Fibroblast of pulmonary artery (primary cell): ENCODE measurements around the gene JMJD8.

ENCODE experiments used
- DNase-seq: peaks from one replicate; pipeline ENCODE4 v3.0.0-alpha.2; 2010; ENCODE audit warnings: low read depth
- H3K4me3 ChIP-seq: replicated peaks from 2 replicates; pipeline ENCODE4 v1.5.1; 2011; ENCODE audit warnings: low read depth, mild to moderate bottlenecking, control low read depth, low read length, moderate library complexity
- TF ChIP-seq, protein P1 (sequence below): IDR thresholded peaks from 2 replicates; pipeline ENCODE4 v1.5.1; 2011; ENCODE audit warnings: mild to moderate bottlenecking, control low read depth, low read length, inconsistent platforms; ENCODE audit errors: missing control alignments

JMJD8 gene

GRCh38 chr16:725463-726187 is 41.5 kb upstream of the JMJD8 start:
- no peak overlapping the region for H3K4me3 ChIP-seq
- TF ChIP-seq, protein P1, sequence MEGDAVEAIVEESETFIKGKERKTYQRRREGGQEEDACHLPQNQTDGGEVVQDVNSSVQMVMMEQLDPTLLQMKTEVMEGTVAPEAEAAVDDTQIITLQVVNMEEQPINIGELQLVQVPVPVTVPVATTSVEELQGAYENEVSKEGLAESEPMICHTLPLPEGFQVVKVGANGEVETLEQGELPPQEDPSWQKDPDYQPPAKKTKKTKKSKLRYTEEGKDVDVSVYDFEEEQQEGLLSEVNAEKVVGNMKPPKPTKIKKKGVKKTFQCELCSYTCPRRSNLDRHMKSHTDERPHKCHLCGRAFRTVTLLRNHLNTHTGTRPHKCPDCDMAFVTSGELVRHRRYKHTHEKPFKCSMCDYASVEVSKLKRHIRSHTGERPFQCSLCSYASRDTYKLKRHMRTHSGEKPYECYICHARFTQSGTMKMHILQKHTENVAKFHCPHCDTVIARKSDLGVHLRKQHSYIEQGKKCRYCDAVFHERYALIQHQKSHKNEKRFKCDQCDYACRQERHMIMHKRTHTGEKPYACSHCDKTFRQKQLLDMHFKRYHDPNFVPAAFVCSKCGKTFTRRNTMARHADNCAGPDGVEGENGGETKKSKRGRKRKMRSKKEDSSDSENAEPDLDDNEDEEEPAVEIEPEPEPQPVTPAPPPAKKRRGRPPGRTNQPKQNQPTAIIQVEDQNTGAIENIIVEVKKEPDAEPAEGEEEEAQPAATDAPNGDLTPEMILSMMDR, result no peak
- no peak for DNase-seq

DNA sequence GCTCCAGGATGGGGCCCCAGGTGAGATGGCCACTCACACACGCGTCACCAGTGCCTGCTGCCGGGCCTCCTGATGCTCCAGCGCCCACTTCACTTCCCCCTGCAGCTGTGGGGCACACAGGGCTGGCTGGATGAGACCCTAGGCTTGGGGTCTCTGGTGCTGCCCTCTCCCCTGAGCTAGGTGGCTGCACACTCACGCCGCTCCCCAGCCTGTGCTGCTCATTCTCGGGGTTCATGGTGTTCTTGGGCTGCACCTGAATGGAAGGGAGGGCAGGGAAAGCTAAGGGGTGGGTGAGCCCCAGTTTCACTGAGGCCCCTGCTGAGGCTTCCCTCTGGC is 40.9 kb upstream of the JMJD8 start:
- no peak overlapping the region for H3K4me3 ChIP-seq
- TF ChIP-seq, protein P1, result no peak
- no peak for DNase-seq

DNA sequence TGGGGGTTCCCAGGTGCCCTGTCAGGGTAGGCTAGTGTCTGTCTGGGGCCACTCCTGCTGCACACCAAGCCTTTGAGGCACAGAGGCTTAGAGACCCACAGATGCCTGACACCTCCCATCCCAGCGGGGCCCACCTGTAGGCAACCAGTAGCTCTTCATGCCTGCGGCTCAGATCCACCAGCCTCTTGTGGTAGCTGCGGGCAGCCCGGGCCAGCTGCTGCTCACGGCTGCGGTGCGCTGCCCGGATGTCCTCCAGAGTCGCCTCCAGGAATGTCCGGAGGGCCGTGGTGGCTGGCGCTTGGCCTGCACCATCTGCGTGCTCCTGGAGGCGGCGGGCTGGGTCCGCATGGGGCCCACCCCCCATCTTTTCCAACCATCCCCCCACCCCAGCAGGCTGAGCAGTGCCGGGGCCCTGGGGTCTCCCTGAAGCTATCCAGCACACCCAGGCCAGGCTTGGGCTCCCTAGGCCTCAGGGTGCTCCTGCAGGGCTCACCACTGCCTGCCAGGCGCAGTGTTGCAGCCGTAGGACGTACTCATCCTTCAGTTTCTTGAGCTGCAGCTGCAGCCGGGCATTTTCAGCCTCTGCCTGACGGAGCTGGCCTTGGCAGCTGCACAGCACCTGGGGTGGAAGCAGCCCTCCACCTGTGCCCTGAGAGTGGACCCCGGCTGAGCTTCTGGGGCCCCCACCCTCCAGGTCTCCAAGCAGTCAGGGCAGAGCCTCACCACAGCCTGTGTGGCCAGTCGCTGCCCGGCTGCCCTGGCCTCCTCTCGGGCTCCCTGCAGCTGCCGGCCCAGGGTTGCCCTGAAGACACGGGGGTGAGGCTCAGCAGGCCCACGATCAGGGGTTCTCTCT is 40.3 kb upstream of the JMJD8 start:
- no peak for DNase-seq
- no peak overlapping the region for H3K4me3 ChIP-seq
- TF ChIP-seq, protein P1, result no peak

GRCh38 chr16:723695-724094 is 39.6 kb upstream of the JMJD8 start:
- TF ChIP-seq, protein P1, result no peak
- no peak overlapping the region for H3K4me3 ChIP-seq
- no peak for DNase-seq

GRCh38 chr16:722835-723633 is 38.9 kb upstream of the JMJD8 start:
- no peak for DNase-seq
- H3K4me3 ChIP-seq, result no peak overlapping the region
- TF ChIP-seq, protein P1, result no peak

GRCh38 chr16:721765-722540 is 37.8 kb upstream of the JMJD8 start:
- TF ChIP-seq, protein P1, result no peak
- peak overlapping the region; percentile 70 for H3K4me3 ChIP-seq
- DNase-seq, result no peak
